ENCODE results near the gene RAI1.

The RAI1 gene

DNA sequence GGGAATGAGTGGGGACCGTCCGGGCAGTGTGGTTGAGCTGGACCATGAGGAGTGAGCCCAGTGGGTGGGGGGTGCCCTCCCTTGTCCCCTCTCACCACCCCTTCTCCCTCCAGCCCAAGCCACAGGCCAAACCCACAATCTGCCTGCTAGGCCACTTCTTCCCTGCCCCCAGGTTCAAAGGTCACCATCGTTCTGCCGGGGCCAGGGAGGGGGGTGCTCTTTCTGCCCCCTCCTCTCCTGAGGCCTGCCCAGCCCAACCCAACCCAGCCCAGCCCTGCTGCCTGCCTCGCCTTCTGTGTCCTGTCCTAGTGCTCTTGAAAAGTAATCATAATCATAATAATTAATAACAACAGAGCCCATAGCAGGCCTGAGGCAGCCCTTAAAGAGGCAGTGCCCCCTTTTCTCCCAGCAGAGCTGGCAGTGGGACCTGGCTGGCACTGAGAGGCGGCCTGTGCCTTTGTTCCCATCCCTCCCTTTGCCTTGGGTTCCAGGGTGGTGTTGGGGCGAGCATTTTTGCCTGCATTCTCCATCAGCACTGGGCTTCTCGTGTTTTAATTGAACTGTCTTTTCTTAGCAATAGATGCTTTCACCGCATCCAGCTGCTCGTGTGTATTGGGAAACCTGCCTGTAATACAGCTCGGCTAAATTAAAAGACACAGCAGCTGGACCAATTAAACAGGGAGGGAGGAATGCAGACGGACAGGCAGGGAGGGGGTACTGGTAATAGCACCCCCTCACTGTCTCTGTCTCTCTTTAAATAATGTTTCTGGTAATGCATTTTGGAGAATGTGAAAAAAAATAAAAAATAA, 108.8 kb downstream of the RAI1 start:
- DNase-seq, result no peak

DNA sequence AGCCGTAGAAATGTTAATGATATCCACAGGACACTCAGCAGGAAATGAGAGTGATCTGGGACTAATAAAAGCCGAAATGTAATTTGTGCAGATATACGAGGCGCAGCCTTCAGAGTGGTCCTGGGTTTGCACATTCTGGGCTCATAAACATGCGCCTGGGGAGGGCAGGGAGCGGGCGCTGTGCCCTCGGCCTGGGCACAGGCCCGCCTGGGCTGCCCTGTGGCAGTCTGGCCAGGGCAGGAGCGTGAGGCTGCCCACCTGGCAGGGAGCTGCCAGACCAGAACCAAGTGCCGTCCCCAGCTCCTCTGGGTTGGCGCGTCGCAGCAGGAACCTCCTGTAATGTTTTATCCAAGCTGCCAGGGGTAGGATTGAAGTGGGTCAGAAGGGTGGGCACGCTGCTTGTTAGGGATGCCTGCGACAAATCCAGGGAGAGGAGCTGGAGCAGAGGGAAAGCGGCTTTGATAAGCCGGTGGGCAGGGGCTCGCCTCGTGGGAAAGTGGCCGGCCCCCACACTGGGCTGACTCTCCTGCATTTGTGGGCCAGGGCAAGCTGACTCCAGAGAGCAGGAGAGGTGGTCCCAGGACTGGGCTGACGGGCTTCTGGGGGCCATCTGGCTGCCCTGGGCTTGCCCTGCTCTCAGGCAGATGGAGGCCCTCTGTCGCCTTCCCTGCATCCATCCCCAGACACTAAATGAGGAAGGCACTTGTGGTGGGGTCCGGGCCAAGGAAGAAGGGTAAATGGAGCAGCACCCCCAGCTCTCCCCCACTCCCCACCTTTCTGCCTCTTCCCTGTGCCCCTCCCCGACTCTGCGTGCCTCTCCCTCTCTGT, 109.6 kb downstream of the RAI1 start:
- DNase-seq, result no peak

DNA sequence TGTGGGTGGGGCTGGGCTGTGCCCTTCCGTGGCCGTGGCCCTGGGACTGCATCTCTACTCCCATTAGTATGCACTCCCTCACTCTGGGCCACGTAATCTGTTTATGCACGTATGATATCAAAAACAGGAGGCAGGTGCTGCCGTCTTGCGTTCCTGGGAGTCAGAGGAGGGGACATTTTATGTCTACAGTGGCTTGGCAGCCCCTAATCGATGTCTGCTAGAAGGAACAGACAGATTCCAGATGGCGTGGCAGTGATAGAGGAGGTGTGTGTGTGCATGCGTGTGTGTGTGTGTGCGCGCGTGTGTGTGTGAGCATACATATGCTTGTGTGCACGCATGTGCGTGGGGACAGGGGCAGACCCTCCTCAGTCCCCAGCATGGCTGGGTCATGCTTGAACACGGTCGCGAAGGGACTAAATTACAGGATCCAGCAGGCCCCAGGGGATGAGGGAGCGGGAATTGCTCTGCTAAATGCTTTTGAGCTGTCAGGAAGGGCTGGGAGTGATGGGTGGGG, 110.8 kb downstream of the RAI1 start:
- no peak for DNase-seq

DNA sequence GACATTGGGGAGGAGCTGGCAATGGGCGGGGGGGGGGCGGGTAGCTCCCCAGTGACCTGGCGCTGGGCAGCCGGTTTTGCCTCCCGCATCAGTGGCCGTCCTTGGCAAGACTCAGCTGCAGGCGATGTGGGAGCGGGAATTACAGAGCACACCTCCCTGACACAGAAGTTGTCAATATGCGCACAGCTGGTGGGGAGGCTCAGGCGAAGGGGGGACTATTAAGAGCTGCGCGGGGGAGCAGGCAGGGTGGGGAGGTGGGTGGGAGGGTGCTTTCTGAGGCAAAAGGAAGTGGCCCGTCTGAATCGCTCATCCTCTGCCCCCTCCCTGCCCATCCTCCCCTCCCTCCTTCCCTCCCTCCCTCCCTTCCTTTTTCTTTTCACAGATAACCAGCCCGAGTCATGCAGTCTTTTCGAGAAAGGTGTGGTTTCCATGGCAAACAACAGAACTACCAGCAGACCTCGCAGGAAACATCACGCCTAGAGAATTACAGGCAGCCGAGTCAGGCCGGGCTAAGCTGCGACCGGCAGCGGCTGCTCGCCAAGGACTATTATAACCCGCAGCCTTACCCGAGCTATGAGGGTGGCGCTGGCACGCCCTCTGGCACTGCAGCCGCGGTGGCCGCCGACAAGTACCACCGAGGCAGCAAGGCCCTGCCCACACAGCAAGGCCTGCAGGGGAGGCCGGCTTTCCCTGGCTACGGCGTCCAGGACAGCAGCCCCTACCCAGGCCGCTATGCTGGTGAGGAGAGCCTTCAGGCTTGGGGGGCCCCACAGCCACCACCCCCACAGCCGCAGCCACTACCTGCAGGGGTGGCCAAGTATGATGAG, 111.5 kb downstream of the RAI1 start:
- peak in 1 of 4 experiments; percentile 32 for DNase-seq

DNA sequence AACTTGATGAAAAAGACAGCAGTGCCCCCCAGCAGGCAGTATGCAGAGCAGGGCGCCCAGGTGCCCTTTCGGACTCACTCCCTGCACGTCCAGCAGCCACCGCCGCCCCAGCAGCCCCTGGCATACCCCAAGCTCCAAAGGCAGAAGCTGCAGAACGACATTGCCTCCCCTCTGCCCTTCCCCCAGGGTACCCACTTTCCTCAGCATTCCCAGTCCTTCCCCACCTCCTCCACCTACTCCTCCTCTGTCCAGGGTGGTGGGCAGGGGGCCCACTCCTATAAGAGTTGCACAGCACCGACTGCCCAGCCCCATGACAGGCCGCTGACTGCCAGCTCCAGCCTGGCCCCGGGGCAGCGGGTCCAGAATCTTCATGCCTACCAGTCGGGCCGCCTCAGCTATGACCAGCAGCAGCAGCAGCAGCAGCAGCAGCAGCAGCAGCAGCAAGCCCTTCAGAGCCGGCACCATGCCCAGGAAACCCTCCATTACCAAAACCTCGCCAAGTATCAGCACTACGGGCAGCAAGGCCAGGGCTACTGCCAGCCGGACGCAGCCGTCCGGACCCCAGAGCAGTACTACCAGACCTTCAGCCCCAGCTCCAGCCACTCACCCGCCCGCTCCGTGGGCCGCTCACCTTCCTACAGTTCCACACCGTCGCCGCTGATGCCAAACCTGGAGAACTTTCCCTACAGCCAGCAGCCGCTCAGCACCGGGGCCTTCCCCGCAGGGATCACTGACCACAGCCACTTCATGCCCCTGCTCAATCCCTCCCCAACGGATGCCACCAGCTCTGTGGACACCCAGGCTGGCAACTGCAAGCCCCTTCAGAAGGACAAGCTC, 112.3 kb downstream of the RAI1 start:
- DNase-seq, result no peak

DNA sequence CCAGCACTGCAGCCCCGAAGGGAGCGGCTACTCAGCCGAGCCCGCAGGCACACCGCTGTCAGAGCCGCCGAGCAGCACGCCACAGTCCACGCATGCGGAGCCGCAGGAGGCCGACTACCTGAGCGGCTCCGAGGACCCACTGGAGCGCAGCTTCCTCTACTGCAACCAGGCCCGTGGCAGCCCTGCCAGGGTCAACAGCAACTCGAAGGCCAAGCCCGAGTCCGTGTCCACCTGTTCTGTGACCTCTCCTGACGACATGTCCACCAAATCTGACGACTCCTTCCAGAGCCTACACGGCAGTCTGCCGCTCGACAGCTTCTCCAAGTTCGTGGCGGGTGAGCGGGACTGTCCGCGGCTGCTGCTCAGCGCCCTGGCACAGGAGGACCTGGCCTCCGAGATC, 113.1 kb downstream of the RAI1 start:
- no peak for DNase-seq

DNA sequence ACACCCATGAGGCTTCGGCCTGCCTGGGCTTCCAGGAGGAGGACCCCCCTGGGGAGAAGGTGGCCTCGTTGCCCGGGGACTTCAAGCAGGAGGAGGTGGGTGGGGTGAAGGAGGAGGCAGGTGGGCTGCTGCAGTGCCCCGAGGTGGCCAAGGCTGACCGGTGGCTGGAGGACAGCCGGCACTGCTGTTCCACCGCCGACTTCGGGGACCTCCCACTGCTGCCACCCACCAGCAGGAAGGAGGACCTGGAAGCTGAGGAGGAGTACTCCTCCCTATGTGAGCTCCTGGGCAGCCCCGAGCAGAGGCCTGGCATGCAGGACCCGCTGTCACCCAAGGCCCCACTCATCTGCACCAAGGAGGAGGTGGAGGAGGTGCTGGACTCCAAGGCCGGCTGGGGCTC, 114.0 kb downstream of the RAI1 start:
- no peak for DNase-seq

DNA sequence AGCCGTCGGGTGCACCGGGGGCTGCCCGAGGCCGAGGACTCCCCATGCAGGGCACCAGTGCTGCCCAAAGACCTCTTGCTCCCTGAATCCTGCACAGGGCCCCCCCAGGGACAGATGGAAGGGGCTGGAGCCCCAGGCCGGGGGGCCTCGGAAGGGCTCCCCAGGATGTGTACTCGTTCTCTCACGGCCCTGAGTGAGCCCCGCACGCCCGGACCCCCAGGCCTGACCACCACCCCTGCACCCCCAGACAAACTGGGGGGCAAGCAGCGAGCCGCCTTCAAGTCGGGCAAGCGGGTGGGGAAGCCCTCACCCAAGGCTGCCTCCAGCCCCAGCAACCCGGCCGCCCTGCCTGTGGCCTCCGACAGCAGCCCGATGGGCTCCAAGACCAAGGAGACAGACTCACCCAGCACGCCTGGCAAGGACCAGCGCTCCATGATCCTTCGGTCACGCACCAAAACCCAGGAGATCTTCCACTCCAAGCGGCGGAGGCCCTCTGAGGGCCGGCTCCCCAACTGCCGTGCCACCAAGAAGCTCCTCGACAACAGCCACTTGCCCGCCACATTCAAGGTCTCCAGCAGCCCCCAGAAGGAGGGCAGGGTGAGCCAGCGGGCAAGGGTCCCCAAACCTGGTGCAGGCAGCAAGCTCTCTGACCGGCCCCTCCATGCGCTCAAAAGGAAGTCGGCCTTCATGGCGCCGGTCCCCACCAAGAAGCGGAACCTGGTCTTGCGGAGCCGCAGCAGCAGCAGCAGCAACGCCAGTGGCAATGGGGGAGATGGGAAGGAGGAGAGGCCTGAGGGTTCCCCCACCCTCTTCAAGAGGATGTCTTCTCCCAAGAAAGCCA, 114.9 kb downstream of the RAI1 start:
- no peak for DNase-seq

DNA sequence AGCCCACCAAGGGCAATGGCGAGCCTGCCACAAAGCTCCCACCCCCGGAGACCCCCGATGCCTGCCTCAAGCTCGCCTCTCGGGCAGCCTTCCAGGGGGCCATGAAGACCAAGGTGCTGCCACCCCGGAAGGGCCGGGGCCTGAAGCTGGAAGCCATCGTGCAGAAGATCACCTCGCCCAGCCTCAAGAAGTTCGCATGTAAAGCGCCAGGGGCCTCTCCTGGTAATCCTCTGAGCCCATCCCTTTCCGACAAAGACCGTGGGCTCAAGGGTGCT, 115.5 kb downstream of the RAI1 start:
- no peak for DNase-seq

DNA sequence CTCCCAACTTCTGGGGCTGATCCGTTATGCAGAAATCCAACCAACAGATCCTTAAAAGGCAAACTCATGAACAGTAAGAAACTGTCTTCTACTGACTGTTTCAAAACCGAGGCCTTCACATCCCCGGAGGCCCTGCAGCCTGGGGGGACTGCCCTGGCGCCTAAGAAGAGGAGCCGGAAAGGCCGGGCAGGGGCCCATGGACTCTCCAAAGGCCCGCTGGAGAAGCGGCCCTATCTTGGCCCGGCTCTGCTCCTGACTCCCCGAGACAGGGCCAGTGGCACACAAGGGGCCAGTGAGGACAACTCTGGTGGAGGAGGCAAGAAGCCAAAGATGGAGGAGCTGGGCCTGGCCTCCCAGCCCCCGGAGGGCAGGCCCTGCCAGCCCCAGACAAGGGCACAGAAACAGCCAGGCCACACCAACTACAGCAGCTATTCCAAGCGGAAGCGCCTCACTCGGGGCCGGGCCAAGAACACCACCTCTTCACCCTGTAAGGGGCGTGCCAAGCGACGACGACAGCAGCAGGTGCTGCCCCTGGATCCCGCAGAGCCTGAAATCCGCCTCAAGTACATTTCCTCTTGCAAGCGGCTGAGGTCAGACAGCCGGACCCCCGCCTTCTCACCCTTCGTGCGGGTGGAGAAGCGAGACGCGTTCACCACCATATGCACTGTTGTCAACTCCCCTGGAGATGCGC, 116.0 kb downstream of the RAI1 start:
- no peak for DNase-seq

DNA sequence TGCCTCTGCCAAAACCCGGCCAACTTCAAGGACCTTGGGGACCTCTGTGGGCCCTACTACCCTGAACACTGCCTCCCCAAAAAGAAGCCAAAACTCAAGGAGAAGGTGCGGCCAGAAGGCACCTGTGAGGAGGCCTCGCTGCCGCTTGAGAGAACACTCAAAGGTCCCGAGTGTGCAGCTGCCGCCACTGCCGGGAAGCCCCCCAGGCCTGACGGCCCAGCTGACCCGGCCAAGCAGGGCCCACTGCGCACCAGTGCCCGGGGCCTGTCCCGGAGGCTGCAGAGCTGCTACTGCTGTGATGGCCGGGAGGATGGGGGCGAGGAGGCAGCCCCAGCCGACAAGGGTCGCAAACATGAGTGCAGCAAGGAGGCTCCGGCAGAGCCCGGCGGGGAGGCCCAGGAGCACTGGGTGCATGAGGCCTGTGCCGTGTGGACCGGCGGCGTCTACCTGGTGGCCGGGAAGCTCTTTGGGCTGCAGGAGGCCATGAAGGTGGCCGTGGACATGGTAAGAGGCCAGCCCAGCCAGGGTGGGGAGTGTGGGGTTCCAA, 116.8 kb downstream of the RAI1 start:
- no peak for DNase-seq

DNA sequence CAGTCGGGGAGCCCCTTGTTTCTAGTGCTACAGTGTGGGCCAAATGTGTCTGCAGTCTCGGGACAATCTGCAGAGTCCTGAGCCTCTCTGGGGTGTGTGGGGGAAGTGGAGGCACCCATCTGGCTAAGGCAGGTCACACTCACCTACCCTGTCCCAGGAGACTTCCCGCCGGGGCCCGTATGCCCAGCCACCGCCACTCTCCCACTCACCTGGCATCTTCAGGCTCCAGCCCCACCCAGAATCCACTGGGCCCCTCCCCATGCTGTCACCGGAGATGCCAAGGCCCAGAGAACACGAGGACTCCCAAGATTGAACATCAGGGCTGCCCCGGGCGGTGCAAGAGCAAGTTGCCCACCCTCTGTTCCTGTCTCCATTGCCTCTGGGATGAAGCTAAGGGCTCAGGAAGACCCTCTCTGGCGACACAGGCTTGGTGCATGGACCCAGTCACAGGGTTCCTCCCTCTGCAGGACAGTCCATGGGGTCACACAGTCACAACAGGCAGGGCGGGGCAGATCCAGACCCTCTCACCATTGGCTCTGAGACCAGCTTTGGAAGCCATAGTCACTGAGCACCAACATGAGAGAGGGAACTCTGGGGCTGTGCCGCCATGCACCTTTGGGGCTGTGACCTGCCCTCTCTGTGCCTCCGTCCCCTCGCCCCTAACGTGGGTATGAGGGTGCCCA, 117.5 kb downstream of the RAI1 start:
- DNase-seq, result no peak

DNA sequence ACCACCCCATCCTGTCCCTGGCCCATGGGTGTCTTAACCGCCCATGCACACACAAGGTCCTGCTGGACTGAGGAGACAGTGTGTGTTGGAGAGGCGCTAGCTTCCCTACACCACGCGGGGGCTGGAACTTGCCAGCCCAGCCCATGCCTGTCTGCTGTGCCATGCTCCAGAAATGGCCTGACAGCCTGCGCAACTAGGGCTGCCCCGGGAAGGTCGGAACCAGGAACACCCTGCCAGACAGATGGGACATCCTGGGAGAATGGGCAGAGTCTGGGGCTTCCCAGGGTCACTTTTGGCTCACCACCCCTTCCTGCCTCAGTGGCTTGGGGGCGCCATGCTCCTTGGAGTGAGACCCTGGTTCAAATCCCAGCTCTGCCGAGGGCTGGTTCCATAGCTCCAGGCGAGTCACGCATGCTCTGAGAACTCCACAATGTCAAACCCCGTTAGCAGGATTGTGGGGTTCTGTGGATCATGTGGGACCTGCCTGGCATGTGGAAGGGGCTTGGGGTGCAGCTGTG, 119.3 kb downstream of the RAI1 start:
- DNase-seq, result no peak

DNA sequence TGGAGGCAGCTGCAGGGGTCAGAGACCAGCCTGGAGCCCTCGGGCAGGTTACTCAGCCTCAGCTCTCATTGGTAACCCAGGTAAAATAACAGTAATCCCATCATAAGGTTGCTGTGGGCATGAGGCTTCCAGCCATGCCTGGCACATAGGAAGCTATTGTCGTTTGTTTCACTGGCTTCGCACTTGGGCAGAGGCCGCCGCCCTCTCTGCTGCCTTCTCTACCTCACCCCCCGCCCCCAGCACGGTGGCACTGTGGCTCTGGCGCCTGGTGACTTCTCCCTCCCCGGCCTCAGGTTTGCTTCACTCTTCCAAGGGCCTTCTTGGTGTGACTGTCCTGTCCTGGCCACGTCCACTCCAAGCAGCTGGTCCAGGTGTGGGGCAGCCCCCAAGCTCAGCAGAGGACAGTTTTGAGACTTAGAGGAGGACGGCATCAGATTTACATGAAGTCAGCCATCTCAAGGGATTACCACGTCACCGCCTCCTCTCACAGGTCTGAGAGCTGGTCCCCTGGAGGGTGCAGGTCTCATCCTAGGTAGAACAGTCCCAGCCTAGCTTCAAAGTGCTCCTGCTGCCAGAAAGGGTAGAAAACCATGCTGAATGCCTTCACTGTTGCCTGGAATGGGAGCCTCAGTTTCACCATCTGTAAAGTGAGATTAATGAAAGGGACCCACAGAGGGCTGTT, 120.7 kb downstream of the RAI1 start:
- no peak for DNase-seq

DNA sequence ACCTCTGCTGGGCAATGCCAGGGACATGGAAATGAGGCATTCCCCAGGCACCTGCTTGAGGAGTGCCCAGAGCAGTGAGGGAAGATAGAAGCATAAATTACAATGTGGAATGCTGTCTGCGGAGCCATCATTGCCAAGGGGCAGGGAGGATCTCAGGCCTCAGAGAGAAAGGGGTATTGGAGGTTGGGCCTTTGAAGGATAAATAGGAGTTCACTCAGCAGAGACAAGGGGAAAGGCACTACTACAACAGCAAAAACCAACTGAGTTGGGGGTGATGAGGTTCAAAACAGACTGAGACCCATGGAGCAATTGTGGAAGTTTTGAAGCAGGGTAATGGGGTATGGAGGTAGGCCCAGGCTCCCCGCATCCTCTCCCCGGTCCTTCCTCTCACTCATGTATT, 122.7 kb downstream of the RAI1 start:
- DNase-seq, result no peak

DNA sequence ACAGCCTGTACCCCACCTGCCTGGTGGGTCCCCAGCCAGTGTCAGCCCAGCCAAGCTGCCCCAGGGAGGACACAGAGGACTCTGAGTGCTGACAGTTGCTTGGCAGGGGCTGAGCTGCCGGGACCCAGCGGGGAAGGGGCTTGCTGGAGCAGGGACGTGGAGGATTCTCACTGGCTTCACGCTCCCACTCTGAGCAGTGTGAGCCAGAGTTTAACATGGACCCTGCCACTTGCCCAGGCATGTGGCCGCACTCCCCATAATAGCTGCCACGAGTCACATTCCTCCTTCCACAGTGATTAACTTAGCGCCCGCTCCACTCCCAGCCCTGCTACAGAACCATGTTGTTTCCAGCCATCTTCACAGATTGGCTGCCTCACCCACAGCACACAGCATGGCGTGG, 124.3 kb downstream of the RAI1 start:
- DNase-seq, result no peak

DNA sequence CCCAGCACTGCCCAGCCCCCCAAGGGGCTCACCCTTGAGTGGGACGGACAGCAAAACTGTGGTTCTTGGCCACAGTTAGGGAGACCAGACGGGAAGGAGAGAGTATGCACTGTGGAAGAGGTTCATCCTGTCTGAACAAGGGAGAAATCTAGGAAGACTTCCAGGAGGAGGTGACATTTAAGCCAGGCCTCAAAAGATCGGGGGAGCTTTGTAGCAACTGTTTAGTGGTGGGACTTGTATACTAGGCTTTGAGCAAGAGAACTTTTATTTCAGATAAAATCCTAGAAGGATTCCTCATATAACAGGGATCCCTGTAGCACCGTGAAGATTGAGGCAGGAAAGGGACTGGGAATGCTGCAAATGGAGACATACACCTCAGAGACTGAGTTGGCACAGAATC, 124.8 kb downstream of the RAI1 start:
- no peak for DNase-seq

DNA sequence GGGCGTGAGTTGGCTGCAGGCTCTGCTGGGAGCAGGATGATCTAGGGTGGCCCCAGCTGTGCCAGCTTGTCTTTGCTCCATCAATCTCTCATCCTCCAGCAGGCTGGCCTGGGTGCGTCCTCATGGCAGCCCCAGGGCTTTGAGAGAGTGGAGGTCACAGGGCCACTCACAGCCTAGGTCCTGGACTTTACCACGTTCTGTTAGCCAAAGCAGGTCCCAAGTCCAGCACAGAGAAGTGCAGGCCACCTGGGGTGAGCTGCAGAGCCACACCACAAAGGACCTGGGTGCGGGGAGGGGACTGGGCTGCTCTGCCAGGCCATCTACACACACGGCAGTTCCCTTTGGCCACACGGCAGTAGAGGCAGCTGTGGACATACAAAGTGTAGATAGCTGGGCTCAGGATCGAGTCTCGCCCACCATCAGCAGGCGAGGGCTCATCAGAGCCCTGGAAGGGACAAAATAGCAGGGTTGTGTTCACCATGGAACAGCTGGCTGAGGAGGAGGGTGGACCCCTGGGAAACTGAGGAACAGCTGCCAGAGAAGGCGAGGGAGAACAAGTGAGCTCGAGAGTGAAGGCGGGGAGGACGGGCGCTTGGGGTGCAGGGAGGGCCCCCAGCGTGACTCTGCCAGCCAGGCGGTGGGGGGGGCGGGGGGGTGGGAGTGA, 125.5 kb downstream of the RAI1 start:
- no peak for DNase-seq

DNA sequence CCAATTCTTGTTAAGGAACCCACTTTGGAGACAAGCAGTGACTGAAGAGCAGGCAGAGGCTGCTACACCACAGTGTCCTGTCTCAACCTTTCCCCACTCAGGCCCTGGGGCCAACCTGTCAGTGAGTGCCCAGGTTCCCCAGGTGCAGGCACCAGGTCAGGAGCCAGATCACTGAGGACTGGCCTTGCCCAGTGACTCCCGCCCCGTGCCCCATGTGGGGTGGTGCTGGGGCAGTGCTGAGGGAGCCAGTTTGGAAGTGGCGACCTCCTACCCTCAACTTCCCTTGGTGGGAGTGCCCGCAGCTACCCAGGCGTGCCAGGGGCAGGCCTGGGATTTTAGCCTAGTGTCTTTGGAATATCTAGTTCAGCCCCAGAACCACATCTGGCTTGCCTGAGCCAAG, 126.2 kb downstream of the RAI1 start:
- DNase-seq, result no peak
